ENCODE data around the gene SHOX.
"Not testable (repeated sequence)": the region's sequence is repeated elsewhere in the genome, so short reads cannot be mapped to it uniquely, and the experiment has no call there.

The SHOX gene

GRCh38 chrX:621705-622503 lies 8.7 kb upstream of the SHOX start:
- peak; percentile 44 for DNase-seq (ENCODE audit: low read depth)

DNA sequence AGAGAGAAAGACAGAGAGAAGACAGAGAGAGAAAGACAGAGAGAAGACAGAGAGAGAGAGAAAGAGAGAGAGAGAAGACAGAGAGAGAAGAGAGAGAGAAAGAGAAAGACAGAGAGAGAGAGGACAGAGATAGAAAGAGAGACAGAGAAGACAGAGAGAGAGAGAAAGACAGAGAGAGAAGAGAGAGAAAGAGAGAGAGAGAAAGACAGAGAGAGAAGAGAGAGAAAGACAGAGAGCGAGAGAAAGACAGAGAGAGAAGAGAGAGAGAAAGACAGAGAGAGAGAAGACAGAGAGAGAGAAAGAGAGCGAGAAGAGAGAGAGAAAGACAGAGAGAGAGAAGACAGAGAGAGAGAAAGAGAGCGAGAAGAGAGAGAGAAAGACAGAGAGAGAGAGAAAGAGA lies 7.8 kb upstream of the SHOX start:
- DNase-seq (ENCODE audit: low read depth) = not testable (repeated sequence)

DNA sequence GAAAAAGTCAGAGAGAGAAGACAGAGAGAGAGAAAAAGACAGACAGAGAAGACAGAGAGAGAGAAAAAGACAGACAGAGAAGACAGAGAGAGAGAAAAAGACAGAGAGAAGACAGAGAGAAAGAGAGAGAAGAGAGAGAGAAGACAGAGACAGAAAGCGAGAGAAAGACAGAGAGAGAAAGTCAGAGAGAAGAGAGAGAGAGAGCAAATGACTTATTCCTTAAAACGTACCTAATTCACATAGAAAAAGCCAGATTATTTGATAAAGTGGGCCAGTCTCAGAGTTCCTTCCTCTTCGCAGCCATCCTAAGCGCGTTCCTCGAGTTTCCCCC lies 7.4 kb upstream of the SHOX start:
- no peak for DNase-seq (ENCODE audit: low read depth)

- peak; percentile 93 for DNase-seq (ENCODE audit: low read depth)
These were observed 6.8 kb upstream of the SHOX start for GRCh38 chrX:623599-624315.

DNA sequence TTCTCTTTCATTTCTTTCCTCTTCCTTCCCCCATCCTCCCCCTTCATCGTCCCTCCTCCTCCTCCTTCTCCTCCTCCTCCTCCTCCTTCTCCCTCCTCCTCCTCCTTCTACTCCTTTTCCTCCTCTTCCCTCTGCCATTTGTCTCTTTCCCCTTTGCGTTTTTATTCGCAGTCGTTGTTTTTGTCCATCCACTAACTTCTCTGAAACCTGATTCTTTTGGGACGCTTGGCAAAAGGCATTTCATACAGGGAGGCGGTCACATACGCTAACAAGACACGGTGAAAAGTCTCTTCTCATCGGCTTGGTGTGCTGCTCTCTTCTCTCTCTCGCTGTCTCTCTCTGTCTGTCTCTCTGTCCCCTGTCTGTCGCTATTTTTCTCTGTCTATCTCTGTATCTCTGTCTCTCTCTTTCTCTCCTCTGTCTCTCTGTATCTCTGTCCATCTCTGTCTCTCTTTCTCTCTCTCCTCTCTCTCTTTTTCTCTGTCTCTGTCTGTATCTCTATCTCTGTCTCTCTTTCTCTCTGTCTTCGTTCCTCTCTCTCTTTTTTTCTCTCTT lies 5.4 kb upstream of the SHOX start:
- peak; percentile 97 for DNase-seq (ENCODE audit: low read depth)

DNA sequence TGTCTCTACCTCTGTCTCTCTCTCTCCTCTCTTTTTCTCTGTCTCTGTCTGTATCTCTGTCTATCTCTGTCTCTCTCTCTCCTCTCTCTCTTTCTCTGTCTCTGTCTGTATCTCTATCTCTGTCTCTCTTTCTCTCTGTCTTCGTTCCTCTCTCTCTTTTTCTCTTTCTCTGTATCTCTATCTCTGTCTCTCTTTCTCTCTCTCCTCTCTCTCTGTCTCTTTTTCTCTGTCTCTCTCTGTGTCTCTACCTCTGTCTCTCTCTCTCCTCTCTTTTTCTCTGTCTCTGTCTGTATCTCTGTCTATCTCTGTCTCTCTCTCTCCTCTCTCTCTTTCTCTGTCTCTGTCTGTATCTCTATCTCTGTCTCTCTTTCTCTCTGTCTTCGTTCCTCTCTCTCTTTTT lies 4.5 kb upstream of the SHOX start:
- DNase-seq (ENCODE audit: low read depth) = not testable (repeated sequence)

DNA sequence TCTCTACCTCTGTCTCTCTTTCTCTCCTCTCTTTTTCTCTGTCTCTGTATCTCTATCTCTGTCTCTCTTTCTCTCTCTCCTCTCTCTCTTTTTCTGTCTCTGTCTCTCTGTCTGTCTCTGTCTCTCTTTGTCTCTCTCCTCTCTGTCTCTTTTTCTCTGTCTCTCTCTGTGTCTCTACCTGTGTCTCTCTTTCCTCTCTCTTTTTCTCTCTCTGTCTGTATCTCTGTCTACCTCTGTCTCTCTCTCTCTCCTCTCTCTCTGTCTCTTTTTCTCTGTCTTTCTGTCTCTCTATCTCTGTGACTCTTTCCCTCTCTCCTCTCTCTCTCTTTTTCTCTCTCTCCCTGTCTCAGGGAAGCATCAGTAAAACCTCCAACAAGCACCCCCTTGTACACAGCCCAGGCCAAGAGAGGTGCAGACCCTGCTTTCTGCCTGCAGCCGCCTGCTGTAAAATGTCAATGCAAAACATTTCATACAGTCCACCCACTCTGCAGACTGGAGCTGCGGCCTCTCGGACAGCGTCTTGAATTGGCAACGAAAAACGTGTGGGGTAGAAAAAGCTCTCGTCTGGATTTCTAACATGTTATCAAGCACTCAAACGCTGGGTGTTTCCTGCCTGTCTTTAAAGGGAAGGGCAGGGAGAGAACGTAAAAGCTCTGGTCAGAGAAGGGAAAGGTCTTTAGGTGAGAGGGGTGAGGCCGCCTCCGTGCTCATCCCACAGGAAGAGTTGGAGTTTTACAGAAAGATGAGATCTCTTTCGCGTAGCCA lies 3.7 kb upstream of the SHOX start:
- DNase-seq (ENCODE audit: low read depth) = peak; percentile 83

- peak; percentile 48 for DNase-seq (ENCODE audit: low read depth)
These were observed 3.0 kb upstream of the SHOX start for GRCh38 chrX:627510-627981.

DNA sequence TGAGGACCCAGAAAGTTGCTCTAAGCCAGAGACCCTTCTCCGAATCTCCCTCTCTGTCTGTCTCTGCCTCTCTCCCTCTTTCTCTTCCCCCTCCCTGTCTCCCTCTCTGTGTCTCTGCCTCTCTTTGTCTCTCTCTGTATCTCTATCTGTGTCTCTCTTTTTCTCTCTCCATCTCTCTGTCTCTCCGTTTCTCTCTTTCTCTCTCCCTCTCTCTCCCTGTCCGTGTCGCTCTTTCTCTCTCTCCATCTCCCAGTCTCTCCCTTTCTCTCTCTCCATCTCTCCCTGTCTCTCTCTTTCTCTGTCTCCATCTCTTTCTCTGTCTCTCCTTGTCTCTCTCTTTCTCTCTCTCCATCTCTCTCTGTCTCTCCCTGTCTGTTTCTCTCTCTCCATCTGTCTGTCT lies 2.6 kb upstream of the SHOX start:
- no peak for DNase-seq (ENCODE audit: low read depth)

- DNase-seq (ENCODE audit: low read depth) = no peak
These were observed 1.2 kb upstream of the SHOX start for GRCh38 chrX:629230-630006.

- DNase-seq (ENCODE audit: low read depth) = no peak
These were observed 482 bp upstream of the SHOX start for GRCh38 chrX:630007-630611.

DNA sequence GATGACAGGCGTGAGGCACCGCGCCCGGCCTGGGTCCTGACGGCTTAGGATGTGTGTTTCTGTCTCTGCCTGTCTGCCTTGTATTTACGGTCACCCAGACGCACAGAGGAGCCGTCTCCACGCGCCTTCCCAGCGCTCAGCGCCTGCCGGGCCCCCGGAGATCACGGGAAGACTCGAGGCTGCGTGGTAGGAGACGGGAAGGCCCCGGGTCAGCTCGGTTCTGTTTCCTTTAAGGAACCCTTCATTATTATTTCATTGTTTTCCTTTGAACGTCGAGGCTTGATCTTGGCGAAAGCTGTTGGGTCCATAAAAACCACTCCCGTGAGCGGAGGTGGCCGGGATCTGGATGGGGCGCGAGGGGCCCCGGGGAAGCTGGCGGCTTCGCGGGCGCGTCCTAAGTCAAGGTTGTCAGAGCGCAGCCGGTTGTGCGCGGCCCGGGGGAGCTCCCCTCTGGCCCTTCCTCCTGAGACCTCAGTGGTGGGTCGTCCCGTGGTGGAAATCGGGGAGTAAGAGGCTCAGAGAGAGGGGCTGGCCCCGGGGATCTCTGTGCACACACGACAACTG lies 1.3 kb downstream of the SHOX start:
- no peak for DNase-seq (ENCODE audit: low read depth)

DNA sequence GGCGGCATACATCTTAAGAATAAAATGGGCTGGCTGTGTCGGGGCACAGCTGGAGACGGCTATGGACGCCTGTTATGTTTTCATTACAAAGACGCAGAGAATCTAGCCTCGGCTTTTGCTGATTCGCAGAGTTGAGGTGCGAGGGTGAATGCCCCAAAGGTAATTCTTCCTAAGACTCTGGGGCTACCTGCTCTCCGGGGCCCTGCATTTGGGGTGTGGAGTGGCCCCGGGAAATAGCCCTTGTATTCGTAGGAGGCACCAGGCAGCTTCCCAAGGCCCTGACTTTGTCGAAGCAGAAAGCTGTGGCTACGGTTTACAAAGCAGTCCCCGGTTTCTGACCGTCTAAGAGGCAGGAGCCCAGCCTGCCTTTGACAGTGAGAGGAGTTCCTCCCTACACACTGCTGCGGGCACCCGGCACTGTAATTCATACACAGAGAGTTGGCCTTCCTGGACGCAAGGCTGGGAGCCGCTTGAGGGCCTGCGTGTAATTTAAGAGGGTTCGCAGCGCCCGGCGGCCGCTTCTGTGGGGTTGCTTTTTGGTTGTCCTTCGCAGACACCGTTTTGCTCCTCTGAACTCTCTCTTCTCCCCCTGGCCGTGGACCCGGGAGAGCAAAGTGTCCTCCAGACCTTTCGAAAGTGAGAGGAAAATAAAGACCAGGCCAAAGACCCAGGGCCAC lies 1.9 kb downstream of the SHOX start:
- DNase-seq (ENCODE audit: low read depth) = peak; percentile 64

- peak; percentile 67 for DNase-seq (ENCODE audit: low read depth)
These were observed 2.7 kb downstream of the SHOX start for GRCh38 chrX:633043-633984.

GRCh38 chrX:633985-634958 lies 3.7 kb downstream of the SHOX start:
- peak; percentile 59 for DNase-seq (ENCODE audit: low read depth)

DNA sequence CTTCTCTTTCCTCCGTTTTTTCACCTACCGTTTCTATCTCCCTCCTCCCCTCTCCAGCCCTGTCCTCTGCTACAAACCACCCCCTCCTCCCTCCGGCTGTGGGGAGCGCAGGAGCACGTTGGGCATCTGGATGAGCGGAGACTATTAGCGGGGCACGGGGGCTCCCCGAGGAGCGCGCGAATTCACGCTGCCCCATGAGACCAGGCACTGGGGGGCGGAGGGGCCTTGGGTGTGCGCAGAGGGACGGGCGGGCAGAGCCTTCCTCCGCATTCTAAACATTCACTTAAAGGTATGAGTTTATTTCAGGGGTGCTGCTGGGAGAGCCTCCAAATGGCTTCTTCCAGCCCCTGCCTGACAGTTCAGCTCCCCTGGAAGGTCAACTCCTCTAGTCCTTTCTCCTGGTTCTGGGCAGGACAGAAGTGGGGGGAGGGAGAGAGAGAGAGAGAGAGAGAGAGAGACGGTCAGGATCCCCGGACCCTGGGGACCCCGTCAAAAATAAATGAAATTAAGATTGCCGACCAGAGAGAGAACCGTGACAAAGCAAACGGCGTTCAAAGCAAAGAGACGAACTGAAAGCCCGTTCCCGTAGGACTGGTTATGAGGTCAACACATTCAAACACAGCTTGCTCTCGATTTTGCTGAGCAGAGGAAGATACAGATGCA lies 5.0 kb downstream of the SHOX start:
- peak; percentile 82 for DNase-seq (ENCODE audit: low read depth)

GRCh38 chrX:636981-637659 lies 6.5 kb downstream of the SHOX start:
- peak; percentile 66 for DNase-seq (ENCODE audit: low read depth)

Data from EH (cell line).